Karpas-422 (cell line): Measurements from ENCODE around the gene MAGI2. TPM values are rescaled to one million over a fixed set of nuclear protein-coding genes. Genes with fewer than 3 reads are reported as not detected.

ENCODE experiments used
- DNase-seq: peaks from one replicate; pipeline ENCODE4 v3.0.0-alpha.2; 2015
- H2AFZ ChIP-seq: fragments of 200-600 bp; sonication (generic); 2 replicates; pipeline ENCODE4 v1.6.1; 2014; ENCODE audit warnings: antibody characterized with exemption, low read length, mixed read lengths
- H3K27ac ChIP-seq: fragments of 200-600 bp; sonication (generic); 2 replicates; pipeline ENCODE4 v1.5.1; 2014; ENCODE audit warnings: mild to moderate bottlenecking, low read length, moderate library complexity
- H3K27me3 ChIP-seq: fragments of 200-600 bp; sonication (generic); 2 replicates; pipeline ENCODE4 v1.6.1; 2014; ENCODE audit warnings: low read length, mixed read lengths
- H3K36me3 ChIP-seq: fragments of 200-600 bp; sonication (generic); 2 replicates; pipeline ENCODE4 v1.6.1; 2014; ENCODE audit warnings: low read length, mixed read lengths; ENCODE audit not compliant: insufficient read depth
- H3K4me1 ChIP-seq: fragments of 200-600 bp; sonication (generic); 2 replicates; pipeline ENCODE4 v1.6.1; 2014; ENCODE audit warnings: mild to moderate bottlenecking, low read length, mixed read lengths
- H3K4me2 ChIP-seq: fragments of 200-600 bp; sonication (generic); 2 replicates; pipeline ENCODE4 v1.6.1; 2014; ENCODE audit warnings: low read length, low read depth, mild to moderate bottlenecking; ENCODE audit not compliant: poor library complexity, severe bottlenecking
- H3K4me3 ChIP-seq: fragments of 200-600 bp; sonication (generic); 2 replicates; pipeline ENCODE4 v1.5.1; 2014; ENCODE audit warnings: mild to moderate bottlenecking, antibody characterized with exemption, low read length, mixed read lengths
- H3K79me2 ChIP-seq: fragments of 200-600 bp; sonication (generic); 2 replicates; pipeline ENCODE4 v1.6.1; 2014; ENCODE audit warnings: mild to moderate bottlenecking, low read length, mixed read lengths
- H3K9ac ChIP-seq: fragments of 200-600 bp; sonication (generic); 2 replicates; pipeline ENCODE4 v1.6.0; 2014; ENCODE audit warnings: low read length
- H3K9me2 ChIP-seq: fragments of 200-600 bp; sonication (generic), shearing (Covaris generic); replicated peaks from 2 replicates; pipeline ENCODE4 v1.6.0; 2014; ENCODE audit warnings: mild to moderate bottlenecking, low read length, moderate library complexity; ENCODE audit not compliant: insufficient read depth
- H3K9me3 ChIP-seq: fragments of 300-700, 200-600 bp; sonication (generic); 2 replicates; pipeline ENCODE4 v1.6.1; 2014; ENCODE audit warnings: low read length, mixed read lengths
- H4K20me1 ChIP-seq: fragments of 200-600 bp; sonication (generic); 2 replicates; pipeline ENCODE4 v1.6.1; 2014; ENCODE audit warnings: mild to moderate bottlenecking, antibody characterized with exemption, low read length, low read depth; ENCODE audit not compliant: insufficient read depth
- total RNA-seq: library from RNA; depleted of rRNA; stranded (reverse); fragments of >200 nt; shearing (Covaris generic); gene quantifications from 2 replicates; pipeline ENCODE4 v1.2.3, GENCODE V29; 2014; ENCODE audit warnings: low replicate concordance

The MAGI2 gene
- total RNA-seq, 1 experiment from 2014 or later: 0.93 TPM

- Histone ChIP-seq H3K36me3 (no peaks in the 10 kb centered on the region), H3K4me1 (no peaks in the 10 kb centered on the region), H3K9me2 (no peaks in the 10 kb centered on the region), H2AFZ (no peak overlapping the region), H3K27me3 (no peaks in the 10 kb centered on the region), H3K27ac (no peak overlapping the region), H4K20me1 (no peaks in the 10 kb centered on the region), H3K9ac (no peak overlapping the region), H3K79me2 (no peaks in the 10 kb centered on the region), H3K9me3 (no peaks in the 10 kb centered on the region), H3K4me3 (no peak overlapping the region), H3K4me2 (no peak overlapping the region)
- no peak for DNase-seq
Observed at GRCh38 chr7:78125884-78126283, 1327.6 kb downstream of the MAGI2 start.

- Histone ChIP-seq H3K9ac (no peak overlapping the region), H3K9me2 (no peaks in the 10 kb centered on the region), H4K20me1 (no peaks in the 10 kb centered on the region), H3K9me3 (no peaks in the 10 kb centered on the region), H3K79me2 (no peaks in the 10 kb centered on the region), H3K36me3 (no peaks in the 10 kb centered on the region), H2AFZ (no peak overlapping the region), H3K4me3 (no peak overlapping the region), H3K4me1 (no peaks in the 10 kb centered on the region), H3K27ac (no peak overlapping the region), H3K27me3 (no peaks in the 10 kb centered on the region), H3K4me2 (no peak overlapping the region)
- no peak for DNase-seq
Observed at GRCh38 chr7:78124216-78124615, 1329.3 kb downstream of the MAGI2 start.

- no peak overlapping the region for H3K9ac ChIP-seq
- no peaks in the 10 kb centered on the region for H3K36me3 ChIP-seq
- no peaks in the 10 kb centered on the region for H4K20me1 ChIP-seq
- no peaks in the 10 kb centered on the region for H3K9me3 ChIP-seq
- H3K4me1 ChIP-seq: no peaks in the 10 kb centered on the region
- no peak overlapping the region for H3K4me2 ChIP-seq
- no peaks in the 10 kb centered on the region for H3K27me3 ChIP-seq
- no peaks in the 10 kb centered on the region for H3K79me2 ChIP-seq
- no peak overlapping the region for H2AFZ ChIP-seq
- DNase-seq: no peak
- H3K4me3 ChIP-seq: no peak overlapping the region
- no peaks in the 10 kb centered on the region for H3K9me2 ChIP-seq
- no peak overlapping the region for H3K27ac ChIP-seq
Observed at GRCh38 chr7:78121888-78122287, 1331.6 kb downstream of the MAGI2 start.

- Histone ChIP-seq H3K27ac (no peak overlapping the region), H3K4me2 (no peak overlapping the region), H3K27me3 (no peaks in the 10 kb centered on the region), H3K4me3 (no peak overlapping the region), H3K4me1 (no peaks in the 10 kb centered on the region), H2AFZ (no peak overlapping the region), H3K9me2 (no peaks in the 10 kb centered on the region), H3K36me3 (no peaks in the 10 kb centered on the region), H3K79me2 (no peaks in the 10 kb centered on the region), H3K9me3 (no peaks in the 10 kb centered on the region), H3K9ac (no peak overlapping the region), H4K20me1 (no peaks in the 10 kb centered on the region)
- DNase-seq: no peak
Observed at GRCh38 chr7:78118470-78118869, 1335.0 kb downstream of the MAGI2 start.

GRCh38 chr7:78115876-78116275 is 1337.6 kb downstream of the MAGI2 start:
- Histone ChIP-seq H3K27ac (no peak overlapping the region), H3K4me3 (no peak overlapping the region), H3K4me1 (no peaks in the 10 kb centered on the region), H3K27me3 (no peaks in the 10 kb centered on the region), H3K9me2 (no peaks in the 10 kb centered on the region), H3K36me3 (no peaks in the 10 kb centered on the region), H3K4me2 (no peak overlapping the region), H4K20me1 (no peaks in the 10 kb centered on the region), H3K9me3 (no peaks in the 10 kb centered on the region), H3K79me2 (no peaks in the 10 kb centered on the region), H3K9ac (no peak overlapping the region), H2AFZ (no peak overlapping the region)
- no peak for DNase-seq

- Histone ChIP-seq H3K9me2 (no peaks in the 10 kb centered on the region), H3K79me2 (no peaks in the 10 kb centered on the region), H3K27me3 (no peaks in the 10 kb centered on the region), H3K27ac (no peak overlapping the region), H4K20me1 (no peaks in the 10 kb centered on the region), H3K4me2 (no peak overlapping the region), H2AFZ (no peak overlapping the region), H3K4me1 (no peaks in the 10 kb centered on the region), H3K36me3 (no peaks in the 10 kb centered on the region), H3K9ac (no peak overlapping the region), H3K4me3 (no peak overlapping the region), H3K9me3 (no peaks in the 10 kb centered on the region)
- no peak for DNase-seq
Observed at GRCh38 chr7:78114993-78115392, 1338.5 kb downstream of the MAGI2 start.

- Histone ChIP-seq H3K4me3 (no peak overlapping the region), H3K9me2 (no peaks in the 10 kb centered on the region), H4K20me1 (no peaks in the 10 kb centered on the region), H3K4me1 (no peaks in the 10 kb centered on the region), H3K27ac (no peak overlapping the region), H3K36me3 (no peaks in the 10 kb centered on the region), H2AFZ (no peak overlapping the region), H3K9me3 (no peaks in the 10 kb centered on the region), H3K4me2 (no peak overlapping the region), H3K79me2 (no peaks in the 10 kb centered on the region), H3K9ac (no peak overlapping the region), H3K27me3 (no peaks in the 10 kb centered on the region)
- no peak for DNase-seq
Observed at GRCh38 chr7:78112488-78112887, 1341.0 kb downstream of the MAGI2 start.

GRCh38 chr7:78111386-78111785 is 1342.1 kb downstream of the MAGI2 start:
- Histone ChIP-seq H3K79me2 (no peaks in the 10 kb centered on the region), H2AFZ (no peak overlapping the region), H3K36me3 (no peaks in the 10 kb centered on the region), H3K27me3 (no peaks in the 10 kb centered on the region), H3K4me3 (no peak overlapping the region), H3K9me2 (no peaks in the 10 kb centered on the region), H3K4me2 (no peak overlapping the region), H4K20me1 (no peaks in the 10 kb centered on the region), H3K9me3 (no peaks in the 10 kb centered on the region), H3K9ac (no peak overlapping the region), H3K4me1 (no peaks in the 10 kb centered on the region), H3K27ac (no peak overlapping the region)
- no peak for DNase-seq

- H3K9me3 ChIP-seq: no peaks in the 10 kb centered on the region
- no peaks in the 10 kb centered on the region for H3K4me1 ChIP-seq
- no peaks in the 10 kb centered on the region for H4K20me1 ChIP-seq
- no peak overlapping the region for H3K9ac ChIP-seq
- no peak overlapping the region for H3K4me3 ChIP-seq
- no peak for DNase-seq
- H3K27me3 ChIP-seq: no peaks in the 10 kb centered on the region
- no peaks in the 10 kb centered on the region for H3K36me3 ChIP-seq
- no peaks in the 10 kb centered on the region for H3K79me2 ChIP-seq
- H3K4me2 ChIP-seq: no peak overlapping the region
- no peak overlapping the region for H2AFZ ChIP-seq
- no peak overlapping the region for H3K27ac ChIP-seq
- no peaks in the 10 kb centered on the region for H3K9me2 ChIP-seq
Observed at GRCh38 chr7:78103475-78103874, 1350.0 kb downstream of the MAGI2 start.
